H1 (cell line): ENCODE data around the gene AGER. TPM values are rescaled to one million over a fixed set of nuclear protein-coding genes. Genes with fewer than 3 reads are reported as not detected.

Experiments
- CTCF ChIA-PET: fragments of 300-600 bp; sonication (Branson Sonifier 250); formaldehyde crosslinking; loops from one replicate; lab custom pipeline; 2021; ENCODE audit not compliant: partially characterized antibody; lab: Charles Lee
- POLR2A ChIA-PET: fragments of 300-600 bp; sonication (Branson Sonifier 250); formaldehyde crosslinking; loops from one replicate; lab custom pipeline; 2021; ENCODE audit warnings: inconsistent platforms; ENCODE audit not compliant: partially characterized antibody; lab: Charles Lee
- DNase-seq, 2 experiments: peaks; one replicate each; pipeline versions ENCODE4 v3.0.0 to v3.0.0-alpha.2; 2010 to 2022; ENCODE audit warnings: low spot score in 2 of 2, low read depth in 1 of 2, mixed read lengths in 1 of 2
- FAIRE-seq: peaks from 2 replicates; lab custom pipeline; 2011; peaks lifted over from hg19 to GRCh38; lab: Jason Lieb, UNC
- H2AFZ ChIP-seq: 2 replicates; pipeline ENCODE4 v1.8.1; 2012; ENCODE audit warnings: low read length, inconsistent platforms
- H2AK5ac ChIP-seq: 2 replicates; pipeline ENCODE4 v1.6.1; 2013; ENCODE audit warnings: low read depth, low read length
- H2BK120ac ChIP-seq: replicated peaks from 2 replicates; pipeline ENCODE3; 2013; ENCODE audit warnings: low read depth, low read length, inconsistent platforms
- H2BK12ac ChIP-seq: 2 replicates; pipeline ENCODE4 v1.6.1; 2013; ENCODE audit warnings: low read depth, low read length
- H2BK15ac ChIP-seq: 2 replicates; pipeline ENCODE4 v1.6.1; 2013; ENCODE audit warnings: low read length
- H2BK20ac ChIP-seq: 2 replicates; pipeline ENCODE4 v1.6.1; 2013; ENCODE audit warnings: low read length
- H2BK5ac ChIP-seq: 2 replicates; pipeline ENCODE4 v1.6.1; 2013; ENCODE audit warnings: low read depth, low read length
- H3K14ac ChIP-seq: 2 replicates; pipeline ENCODE4 v1.6.1; 2013; ENCODE audit warnings: inconsistent platforms; ENCODE audit not compliant: insufficient read length
- H3K18ac ChIP-seq: 2 replicates; pipeline ENCODE4 v1.6.1; 2013; ENCODE audit warnings: low read length; ENCODE audit errors: extremely low read depth
- H3K23ac ChIP-seq: 2 replicates; pipeline ENCODE4 v1.6.1; 2013; ENCODE audit warnings: inconsistent platforms; ENCODE audit not compliant: insufficient read length
- H3K23me2 ChIP-seq: 2 replicates; pipeline ENCODE4 v1.6.1; 2013; ENCODE audit warnings: low read depth, low read length
- H3K27ac ChIP-seq: 2 replicates; pipeline ENCODE4 v1.6.1; 2011; ENCODE audit warnings: low read depth, low read length, inconsistent platforms
- H3K27me3 ChIP-seq, 4 experiments: replicated peaks in 1 of 4; 1 replicate in 1 of 4; 2 replicates in 3 of 4; pipeline versions ENCODE4 v1.6.1 to v1.8.1; 2011 to 2013; ENCODE audit warnings: low read length in 3 of 4, mild to moderate bottlenecking in 3 of 4, inconsistent platforms in 2 of 4, mixed read lengths in 2 of 4, moderate library complexity in 1 of 4; ENCODE audit not compliant: control insufficient read depth in 3 of 4, insufficient read depth in 3 of 4; ENCODE audit errors: extremely low read depth in 1 of 4
- H3K36me3 ChIP-seq, 4 experiments: 2 replicates each; pipeline versions ENCODE4 v1.6.1 to v1.8.1; 2011 to 2013; ENCODE audit warnings: mild to moderate bottlenecking in 4 of 4, low read length in 3 of 4, moderate library complexity in 2 of 4, control low read depth in 1 of 4, inconsistent platforms in 1 of 4; ENCODE audit not compliant: insufficient read depth in 4 of 4, control insufficient read depth in 2 of 4
- H3K4ac ChIP-seq: replicated peaks from 2 replicates; pipeline ENCODE3; 2013; ENCODE audit warnings: low read length, low read depth, mixed read lengths, inconsistent platforms; ENCODE audit not compliant: insufficient read length
- H3K4me1 ChIP-seq, 4 experiments: replicated peaks in 1 of 4; 1 replicate in 1 of 4; 2 replicates in 3 of 4; pipeline versions ENCODE4 v1.6.1 to v1.8.1; 2011 to 2013; ENCODE audit warnings: low read length in 3 of 4, inconsistent platforms in 2 of 4, mixed read lengths in 1 of 4; ENCODE audit not compliant: insufficient read depth in 4 of 4, control insufficient read depth in 3 of 4
- H3K4me2 ChIP-seq, 2 experiments: 2 replicates each; pipeline versions ENCODE4 v1.6.1 to v1.8.1; 2011 to 2013; ENCODE audit warnings: low read depth in 2 of 2, low read length in 2 of 2, control low read depth in 1 of 2, inconsistent platforms in 1 of 2, mild to moderate bottlenecking in 1 of 2; ENCODE audit not compliant: insufficient read depth in 1 of 2
- H3K4me3 ChIP-seq, 4 experiments: fragments of 200-600, 300-600 bp in 1 of 4; sonication (generic), shearing (Covaris generic), sonication (Bioruptor Twin) in 1 of 4; 2 replicates each; pipeline versions ENCODE4 v1.5.1 to v1.8.1; 2011 to 2016; ENCODE audit warnings: low read length in 4 of 4, low read depth in 3 of 4, control low read depth in 2 of 4, inconsistent platforms in 2 of 4, mild to moderate bottlenecking in 2 of 4, mixed read lengths in 1 of 4, moderate library complexity in 1 of 4; ENCODE audit not compliant: insufficient read depth in 2 of 4; ENCODE audit errors: extremely low read depth in 1 of 4
- H3K56ac ChIP-seq: replicated peaks from 2 replicates; pipeline ENCODE3; 2013; ENCODE audit warnings: low read depth, mild to moderate bottlenecking, mixed read lengths, low read length, inconsistent platforms; ENCODE audit not compliant: insufficient read length
- H3K79me1 ChIP-seq: 2 replicates; pipeline ENCODE4 v1.6.1; 2013; ENCODE audit warnings: low read depth, low read length, control low read depth
- H3K79me2 ChIP-seq, 2 experiments: 2 replicates each; pipeline versions ENCODE4 v1.6.1 to v1.8.1; 2012 to 2013; ENCODE audit warnings: low read length in 2 of 2, mild to moderate bottlenecking in 2 of 2, inconsistent platforms in 1 of 2; ENCODE audit not compliant: insufficient read depth in 2 of 2, control insufficient read depth in 1 of 2
- H3K9ac ChIP-seq, 4 experiments: replicated peaks in 1 of 4; 1 replicate in 1 of 4; 2 replicates in 3 of 4; pipeline versions ENCODE4 v1.6.1 to v1.8.1; 2011 to 2013; ENCODE audit warnings: low read depth in 3 of 4, low read length in 3 of 4, control low read depth in 2 of 4, mild to moderate bottlenecking in 2 of 4, moderate library complexity in 2 of 4, inconsistent platforms in 1 of 4; ENCODE audit errors: extremely low read depth in 1 of 4
- H3K9me3 ChIP-seq, 2 experiments: 2 replicates each; pipeline versions ENCODE4 v1.6.1 to v1.8.1; 2012 to 2013; ENCODE audit warnings: mild to moderate bottlenecking in 2 of 2, moderate library complexity in 2 of 2, control low read depth in 1 of 2, inconsistent platforms in 1 of 2, low read depth in 1 of 2, low read length in 1 of 2, mixed read lengths in 1 of 2; ENCODE audit not compliant: insufficient read depth in 2 of 2
- H4K20me1 ChIP-seq, 2 experiments: replicated peaks in 1 of 2; 2 replicates each; pipeline versions ENCODE3 to v1.8.1; 2011 to 2013; ENCODE audit warnings: inconsistent platforms in 2 of 2, low read length in 2 of 2, mild to moderate bottlenecking in 1 of 2; ENCODE audit not compliant: insufficient read depth in 2 of 2, control insufficient read depth in 1 of 2
- H4K5ac ChIP-seq: 2 replicates; pipeline ENCODE4 v1.6.1; 2013; ENCODE audit warnings: low read length, low read depth, mixed read lengths, inconsistent platforms; ENCODE audit not compliant: insufficient read length
- H4K8ac ChIP-seq: 2 replicates; pipeline ENCODE4 v1.8.0; 2013; ENCODE audit warnings: mild to moderate bottlenecking, moderate library complexity, low read length, inconsistent platforms; ENCODE audit not compliant: insufficient read depth; ENCODE audit errors: extremely low read depth
- H4K91ac ChIP-seq: replicated peaks from 2 replicates; pipeline ENCODE3; 2013; ENCODE audit warnings: low read length, mixed read lengths, inconsistent platforms; ENCODE audit not compliant: insufficient read length
- BACH1 ChIP-seq: IDR thresholded peaks from 2 replicates; pipeline ENCODE4 v1.6.1; 2012; ENCODE audit warnings: low read length, improper control_type of control experiment
- BRCA1 ChIP-seq: IDR thresholded peaks from 2 replicates; pipeline ENCODE4 v1.6.1; 2012; ENCODE audit warnings: low read depth, low read length, improper control_type of control experiment
- GTF2F1 ChIP-seq: IDR thresholded peaks from 2 replicates; pipeline ENCODE4 v1.6.1; 2012; ENCODE audit warnings: low read depth, low read length, improper control_type of control experiment, borderline replicate concordance
- POLR2A ChIP-seq, 2 experiments: IDR thresholded peaks; 1 replicate in 1 of 2; 2 replicates in 1 of 2; pipeline ENCODE4 v1.6.1; 2011; ENCODE audit warnings: low read depth in 2 of 2, low read length in 2 of 2, mild to moderate bottlenecking in 2 of 2; ENCODE audit errors: control extremely low read depth in 1 of 2
- POU5F1 ChIP-seq: IDR thresholded peaks from 2 replicates; pipeline ENCODE4 v1.6.1; 2011; ENCODE audit warnings: low read depth, mild to moderate bottlenecking, low read length, moderate library complexity
- RAD21 ChIP-seq, 2 experiments: IDR thresholded peaks in 1 of 2; conservative IDR thresholded peaks in 1 of 2; 2 replicates each; pipeline ENCODE4 v1.6.1; 2011; ENCODE audit warnings: low read depth in 2 of 2, low read length in 2 of 2, improper control_type of control experiment in 1 of 2, inconsistent platforms in 1 of 2, mild to moderate bottlenecking in 1 of 2, moderate library complexity in 1 of 2
- WGBS, 2 experiments: shearing (Covaris generic) in 1 of 2; methylation state at CpG; one replicate each; pipeline versions ENCODE4 v1.1.6 to v1.1.7; 2013 to 2015; ENCODE audit warnings: low lambda C conversion rate in 2 of 2, mixed read lengths in 2 of 2, inconsistent platforms in 1 of 2, low coverage in 1 of 2, missing lambda C conversion rate in 1 of 2; ENCODE audit not compliant: insufficient replicate concordance in 2 of 2, insufficient coverage in 1 of 2, insufficient read length in 1 of 2; ENCODE audit errors: extremely low coverage in 1 of 2, missing lambda C conversion rate in 1 of 2; 5-methylcytosine and 5-hydroxymethylcytosine counted together
- polyA plus RNA-seq, 7 experiments: library from polyadenylated mRNA; depleted of rRNA in 3 of 7; stranded (reverse) in 5 of 7; unstranded in 2 of 7; fragments of >200 nt in 5 of 7; fragments of 200-250 nt in 2 of 7; gene quantifications; 1 replicate in 5 of 7; 2 replicates in 1 of 7; 4 replicates in 1 of 7; pipeline versions ENCODE4 v1.2.1 to v1.2.3, GENCODE V29; 2011 to 2013; ENCODE audit warnings: missing spikeins in 2 of 7, mixed read lengths in 2 of 7
- total RNA-seq: library from RNA; stranded (reverse); fragmentation: NEBNext Ultra II Directional; extraction: Animal tissue kit (Norgen Biotek cat#: 25700); gene quantifications from 2 replicates; pipeline ENCODE4 v1.2.1, GENCODE V29; 2021

Gene AGER
- total and polyA plus RNA-seq, 2 of the 8 experiments (the other 6 are each of a cell fraction or from before 2014, with no cell fraction given): 3.8 to 10.9 TPM

GRCh38 chr6:32167761-32168262 is 16.2 kb downstream of the AGER start:
- Histone ChIP-seq H4K91ac (no peak overlapping the region), H3K27me3 (no peaks in the 10 kb centered on the region), H4K8ac (no peak overlapping the region), H3K56ac (no peak overlapping the region), H3K9ac (no peak overlapping the region), H4K5ac (no peak overlapping the region), H2BK120ac (no peak overlapping the region), H3K18ac (no peak overlapping the region), H3K27ac (no peak overlapping the region), H2BK5ac (no peak overlapping the region), H2AK5ac (no peak overlapping the region), H3K4me1 (peaks cover 0 to 5% (median 2%) of the 10 kb centered on the region in 4 experiments; a peak in 3 of 7 replicates), H2BK15ac (no peak overlapping the region), H2BK20ac (no peak overlapping the region), H3K4ac (no peak overlapping the region), H3K4me2 (no peak overlapping the region), H3K79me2 (peaks cover 0 to 8% of the 10 kb centered on the region in 2 experiments; a peak in 2 of 4 replicates), H3K4me3 (no peak overlapping the region), H2AFZ (no peak overlapping the region), H3K79me1 (no peaks in the 10 kb centered on the region; the same call in 1 of the 2 replicates), H3K23ac (no peak overlapping the region), H3K36me3 (peaks cover 4 to 41% (median 32%) of the 10 kb centered on the region in 4 experiments), H3K9me3 (no peaks in the 10 kb centered on the region), H3K14ac (no peak overlapping the region), H4K20me1 (peaks cover 3 to 7% of the 10 kb centered on the region in 2 experiments), H3K23me2 (no peaks in the 10 kb centered on the region), H2BK12ac (no peak overlapping the region)
- FAIRE-seq: no peak
- TF ChIP-seq POU5F1: no peak
- TF ChIP-seq GTF2F1: no peak
- no peak for TF ChIP-seq BRCA1
- no peak for TF ChIP-seq RAD21 (IDR thresholded peaks at IDR 0.05 in 1 of 2, conservative IDR thresholded peaks at IDR 0.05 in 1 of 2; ENCODE audit: low read depth in 2 of 2, low read length in 2 of 2)
- no peak for TF ChIP-seq BACH1
- TF ChIP-seq POLR2A (IDR thresholded peaks at IDR 0.05; ENCODE audit: control extremely low read depth in 1 of 2, low read depth in 2 of 2, low read length in 2 of 2): 0 out of 3 replicates have a peak, but pooled peaks of 1 of the 2 experiments have one; percentile 2
- ChIA-PET POLR2A (interaction anchor here (0.8 to 6.8 kb wide), 10 partner anchors 9 to 209 kb away, joined by 3 to 49 read pairs (median 8); partner anchors contain the start of genes AGPAT1, FKBPL, GPSM3 and NELFE), CTCF (interaction anchor here (1.0 to 6.7 kb wide), 8 partner anchors 9 to 98 kb away, joined by 3 to 72 read pairs (median 6); no protein-coding TSS in a partner anchor)
- DNase-seq: no peak
- 93% methylated on average over 6 of the region's 6 CpGs; no CpG with 5 or more reads in 1 of the 2 experiments for WGBS, 2 experiments
